Measurements from ENCODE around the gene NETO2. TPM values are rescaled to one million over a fixed set of nuclear protein-coding genes. Genes with fewer than 3 reads are reported as not detected.

NETO2 gene
- total and polyA plus RNA-seq, 9 of the 15 experiments (the other 6 are each of a cell fraction or from before 2014, with no cell fraction given): 4.1 to 37.0 (median 22.2) TPM

DNA sequence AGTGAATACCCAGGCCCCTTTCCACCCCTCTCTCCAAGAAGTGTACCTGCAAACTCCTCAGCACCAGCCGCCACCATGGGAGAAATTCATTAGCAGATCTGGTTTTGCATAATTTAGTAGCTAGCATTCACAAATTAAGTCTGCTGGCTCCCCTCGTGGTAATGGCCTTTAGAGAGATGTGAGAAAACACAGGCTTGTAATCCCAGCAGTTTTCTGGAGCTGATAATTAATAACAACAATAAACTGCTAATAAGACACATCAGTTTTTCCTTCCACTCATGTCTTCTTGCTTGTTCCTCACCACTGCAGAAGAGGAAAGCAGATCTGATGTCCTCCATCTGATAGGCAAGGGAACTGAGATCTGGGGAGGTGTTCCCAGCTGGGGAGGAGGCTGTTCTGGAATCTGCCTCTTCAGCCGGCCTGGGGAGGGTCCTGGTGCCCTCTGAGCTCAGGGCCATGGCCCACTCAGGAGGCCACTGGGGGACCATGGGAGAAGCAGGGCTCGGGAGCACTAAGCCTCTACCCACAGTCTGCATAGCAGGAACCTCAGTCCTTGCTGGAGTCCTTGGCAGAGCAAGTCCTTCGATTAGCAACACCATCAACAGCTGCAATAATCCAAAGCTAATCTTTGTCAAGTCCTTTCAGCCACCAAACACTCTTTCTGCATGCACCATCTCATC lies 96.1 kb downstream of the NETO2 start (continued):
- TF ChIP-seq, protein P1, sequence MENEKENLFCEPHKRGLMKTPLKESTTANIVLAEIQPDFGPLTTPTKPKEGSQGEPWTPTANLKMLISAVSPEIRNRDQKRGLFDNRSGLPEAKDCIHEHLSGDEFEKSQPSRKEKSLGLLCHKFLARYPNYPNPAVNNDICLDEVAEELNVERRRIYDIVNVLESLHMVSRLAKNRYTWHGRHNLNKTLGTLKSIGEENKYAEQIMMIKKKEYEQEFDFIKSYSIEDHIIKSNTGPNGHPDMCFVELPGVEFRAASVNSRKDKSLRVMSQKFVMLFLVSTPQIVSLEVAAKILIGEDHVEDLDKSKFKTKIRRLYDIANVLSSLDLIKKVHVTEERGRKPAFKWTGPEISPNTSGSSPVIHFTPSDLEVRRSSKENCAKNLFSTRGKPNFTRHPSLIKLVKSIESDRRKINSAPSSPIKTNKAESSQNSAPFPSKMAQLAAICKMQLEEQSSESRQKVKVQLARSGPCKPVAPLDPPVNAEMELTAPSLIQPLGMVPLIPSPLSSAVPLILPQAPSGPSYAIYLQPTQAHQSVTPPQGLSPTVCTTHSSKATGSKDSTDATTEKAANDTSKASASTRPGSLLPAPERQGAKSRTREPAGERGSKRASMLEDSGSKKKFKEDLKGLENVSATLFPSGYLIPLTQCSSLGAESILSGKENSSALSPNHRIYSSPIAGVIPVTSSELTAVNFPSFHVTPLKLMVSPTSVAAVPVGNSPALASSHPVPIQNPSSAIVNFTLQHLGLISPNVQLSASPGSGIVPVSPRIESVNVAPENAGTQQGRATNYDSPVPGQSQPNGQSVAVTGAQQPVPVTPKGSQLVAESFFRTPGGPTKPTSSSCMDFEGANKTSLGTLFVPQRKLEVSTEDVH (IDR thresholded peaks at IDR 0.05; ENCODE audit: low read depth, partially characterized antibody): no peak

DNA sequence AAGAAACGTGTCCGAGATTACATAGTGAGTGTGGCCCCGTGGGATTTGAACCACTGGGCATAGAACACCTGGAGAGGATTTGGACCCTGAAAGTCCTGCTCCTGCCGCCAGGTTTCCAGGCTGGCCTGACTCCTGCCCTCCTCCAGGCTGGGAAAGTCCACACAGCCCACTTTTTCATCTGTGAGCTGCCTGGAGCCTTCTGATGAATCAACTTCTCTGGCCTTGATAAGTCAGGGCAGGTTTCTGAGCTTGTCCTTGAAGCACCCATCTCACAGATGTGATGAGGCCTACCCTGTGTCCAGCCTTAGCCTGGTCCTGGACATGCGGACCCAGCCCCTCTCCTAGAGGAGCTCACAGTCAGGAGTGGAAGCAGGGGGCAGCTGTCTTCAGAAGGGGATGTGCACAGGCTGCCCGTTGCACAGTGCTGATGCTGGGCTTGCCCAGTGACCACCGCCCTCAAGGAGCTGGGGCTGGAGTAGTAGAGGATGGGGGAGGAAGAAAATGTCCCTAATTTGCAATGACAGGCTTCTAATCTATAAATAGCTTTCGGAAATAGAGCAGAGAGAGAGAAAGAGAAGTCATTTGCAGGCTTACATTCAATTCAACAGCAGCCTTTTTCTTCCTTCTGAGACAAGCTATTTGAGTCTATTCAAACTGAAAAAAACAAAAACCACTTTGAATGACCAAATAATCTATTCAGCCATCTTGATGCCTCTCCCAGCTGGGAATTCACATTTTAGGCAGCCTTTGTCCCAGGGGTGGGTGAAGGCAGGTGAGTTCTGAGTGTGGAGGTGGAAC lies 96.8 kb downstream of the NETO2 start:
- no peak overlapping the region for H3K27ac ChIP-seq (ENCODE audit: extremely low read depth, low read depth, low read length)
- POLR2A ChIA-PET: interaction anchor here (0.6 to 1.9 kb wide), 3 partner anchors 9 to 430 kb away, joined by 3 to 5 read pairs (median 3); no protein-coding TSS in a partner anchor
- TF ChIP-seq, protein P2, sequence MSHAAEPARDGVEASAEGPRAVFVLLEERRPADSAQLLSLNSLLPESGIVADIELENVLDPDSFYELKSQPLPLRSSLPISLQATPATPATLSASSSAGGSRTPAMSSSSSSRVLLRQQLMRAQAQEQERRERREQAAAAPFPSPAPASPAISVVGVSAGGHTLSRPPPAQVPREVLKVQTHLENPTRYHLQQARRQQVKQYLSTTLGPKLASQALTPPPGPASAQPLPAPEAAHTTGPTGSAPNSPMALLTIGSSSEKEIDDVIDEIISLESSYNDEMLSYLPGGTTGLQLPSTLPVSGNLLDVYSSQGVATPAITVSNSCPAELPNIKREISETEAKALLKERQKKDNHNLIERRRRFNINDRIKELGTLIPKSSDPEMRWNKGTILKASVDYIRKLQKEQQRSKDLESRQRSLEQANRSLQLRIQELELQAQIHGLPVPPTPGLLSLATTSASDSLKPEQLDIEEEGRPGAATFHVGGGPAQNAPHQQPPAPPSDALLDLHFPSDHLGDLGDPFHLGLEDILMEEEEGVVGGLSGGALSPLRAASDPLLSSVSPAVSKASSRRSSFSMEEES (CRISPR knock-in tag; IDR thresholded peaks at IDR 0.05): no peak
- TF ChIP-seq MEF2A (IDR thresholded peaks at IDR 0.05; ENCODE audit: control insufficient read depth, low read depth, low read length): 0 out of 2 replicates have a peak, but pooled peaks have one; percentile 20
- TF ChIP-seq RBM34 (IDR thresholded peaks at IDR 0.05; ENCODE audit: borderline replicate concordance, insufficient read depth, low read length): no peak
- no peak for TF ChIP-seq MED1 (CRISPR knock-in tag; IDR thresholded peaks at IDR 0.05; ENCODE audit: borderline replicate concordance)
- TF ChIP-seq CBX5 (IDR thresholded peaks at IDR 0.05; ENCODE audit: borderline replicate concordance, low read depth): no peak
- TF ChIP-seq, protein P3, sequence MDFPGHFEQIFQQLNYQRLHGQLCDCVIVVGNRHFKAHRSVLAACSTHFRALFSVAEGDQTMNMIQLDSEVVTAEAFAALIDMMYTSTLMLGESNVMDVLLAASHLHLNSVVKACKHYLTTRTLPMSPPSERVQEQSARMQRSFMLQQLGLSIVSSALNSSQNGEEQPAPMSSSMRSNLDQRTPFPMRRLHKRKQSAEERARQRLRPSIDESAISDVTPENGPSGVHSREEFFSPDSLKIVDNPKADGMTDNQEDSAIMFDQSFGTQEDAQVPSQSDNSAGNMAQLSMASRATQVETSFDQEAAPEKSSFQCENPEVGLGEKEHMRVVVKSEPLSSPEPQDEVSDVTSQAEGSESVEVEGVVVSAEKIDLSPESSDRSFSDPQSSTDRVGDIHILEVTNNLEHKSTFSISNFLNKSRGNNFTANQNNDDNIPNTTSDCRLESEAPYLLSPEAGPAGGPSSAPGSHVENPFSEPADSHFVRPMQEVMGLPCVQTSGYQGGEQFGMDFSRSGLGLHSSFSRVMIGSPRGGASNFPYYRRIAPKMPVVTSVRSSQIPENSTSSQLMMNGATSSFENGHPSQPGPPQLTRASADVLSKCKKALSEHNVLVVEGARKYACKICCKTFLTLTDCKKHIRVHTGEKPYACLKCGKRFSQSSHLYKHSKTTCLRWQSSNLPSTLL (IDR thresholded peaks at IDR 0.05): no peak
- no peak for FAIRE-seq
- H3K9me3 ChIP-seq (replicated peaks; ENCODE audit: control insufficient read depth, insufficient read depth, low read depth, low read length): no peaks in the 10 kb centered on the region
- no peak overlapping the region for H3K4me3 ChIP-seq
- no peak for DNase-seq (ENCODE audit: extremely low read depth in 1 of 4, low spot score in 3 of 4)
- in situ Hi-C loops (cut with MboI): no loop called here
- ATAC-seq: no peak
- H3K79me2 ChIP-seq (ENCODE audit: control insufficient read depth, insufficient read depth, low read length): no peaks in the 10 kb centered on the region
- BruUV-seq (replicated peaks): no TSS peak
- CTCF ChIA-PET (ENCODE audit: low intra/inter-chr PET ratio): no interaction called here
- H2AFZ ChIP-seq (ENCODE audit: low read depth, low read length): no peak overlapping the region
- H3K4me2 ChIP-seq (ENCODE audit: insufficient read depth, low read length): no peak overlapping the region
- H3K27me3 ChIP-seq (ENCODE audit: control insufficient read depth in 2 of 2, insufficient read depth in 2 of 2, low read length in 2 of 2): peaks cover 14 to 54% of the 10 kb centered on the region in 2 experiments; a peak in 4 of 5 replicates
- H4K20me1 ChIP-seq (replicated peaks; ENCODE audit: control insufficient read depth, insufficient read depth, low read length): no peaks in the 10 kb centered on the region
- WGBS (ENCODE audit: insufficient coverage, low coverage, missing lambda C conversion rate): 2% methylated on average over 8 of the region's 8 CpGs
- no peaks in the 10 kb centered on the region for H3K9me1 ChIP-seq (ENCODE audit: control insufficient read depth, insufficient read depth, low read length)
- intact Hi-C loops (cut with micrococcal nuclease): no loop called here
- H3K9ac ChIP-seq (ENCODE audit: insufficient read depth in 1 of 2, low read depth in 2 of 2, low read length in 2 of 2): no peak overlapping the region
- no peaks in the 10 kb centered on the region; a peak in 1 of 5 replicates for H3K4me1 ChIP-seq (replicated peaks in 1 of 2; ENCODE audit: control insufficient read depth in 2 of 2, insufficient read depth in 2 of 2, low read length in 2 of 2)
- no peaks in the 10 kb centered on the region for H3K36me3 ChIP-seq (ENCODE audit: control insufficient read depth, insufficient read depth, low read length)
